GM19238 (cell line): ENCODE results near the gene SUDS3.
"Not testable (repeated sequence)": the region's sequence is repeated elsewhere in the genome, so short reads cannot be mapped to it uniquely, and the experiment has no call there.

Experiments used
- DNase-seq: peaks from one replicate; pipeline ENCODE4 v3.0.0; 2011; ENCODE audit warnings: low spot score; ENCODE audit not compliant: insufficient read length

SUDS3 gene

GRCh38 chr12:118391836-118392235 lies 15.5 kb downstream of the SUDS3 start:
- DNase-seq: no peak

GRCh38 chr12:118397708-118398440 lies 21.5 kb downstream of the SUDS3 start:
- DNase-seq: no peak

- DNase-seq: no peak
Observed at GRCh38 chr12:118398524-118398923, 22.2 kb downstream of the SUDS3 start.

- no peak for DNase-seq
Observed at GRCh38 chr12:118398940-118399339, 22.6 kb downstream of the SUDS3 start.

GRCh38 chr12:118402251-118402650 lies 25.9 kb downstream of the SUDS3 start:
- no peak for DNase-seq

- DNase-seq: peak; percentile 16
Observed at GRCh38 chr12:118404876-118405521, 28.6 kb downstream of the SUDS3 start.

GRCh38 chr12:118408241-118408640 lies 31.9 kb downstream of the SUDS3 start:
- DNase-seq: not testable (repeated sequence)

GRCh38 chr12:118409834-118410233 lies 33.5 kb downstream of the SUDS3 start:
- DNase-seq: no peak

- no peak for DNase-seq
Observed at GRCh38 chr12:118417942-118418341, 41.6 kb downstream of the SUDS3 start.

GRCh38 chr12:118418385-118419057 lies 42.2 kb downstream of the SUDS3 start:
- no peak for DNase-seq

- no peak for DNase-seq
Observed at GRCh38 chr12:118420673-118421072, 44.3 kb downstream of the SUDS3 start.

- DNase-seq: no peak
Observed at GRCh38 chr12:118424884-118425283, 48.5 kb downstream of the SUDS3 start.

- no peak for DNase-seq
Observed at GRCh38 chr12:118425364-118425763, 49.0 kb downstream of the SUDS3 start.

- DNase-seq: no peak
Observed at GRCh38 chr12:118427819-118428218, 51.5 kb downstream of the SUDS3 start.

GRCh38 chr12:118428643-118429042 lies 52.3 kb downstream of the SUDS3 start:
- DNase-seq: no peak

GRCh38 chr12:118429688-118430383 lies 53.5 kb downstream of the SUDS3 start:
- no peak for DNase-seq

- DNase-seq: no peak
Observed at GRCh38 chr12:118430516-118430915, 54.2 kb downstream of the SUDS3 start.

- DNase-seq: no peak
Observed at GRCh38 chr12:118432812-118433545, 56.6 kb downstream of the SUDS3 start.

- DNase-seq: no peak
Observed at GRCh38 chr12:118436002-118436730, 59.8 kb downstream of the SUDS3 start.

- DNase-seq: no peak
Observed at GRCh38 chr12:118436986-118437385, 60.6 kb downstream of the SUDS3 start.
